HFFc6 (cell line): ENCODE results near the gene ATP4B. TPM values are rescaled to one million over a fixed set of nuclear protein-coding genes. Genes with fewer than 3 reads are reported as not detected.

ENCODE experiments used
- DNase-seq: peaks from one replicate; pipeline ENCODE4 v3.0.0-alpha.2; 2018
- H3K27ac Mint-ChIP-seq: 2 replicates; pipeline ENCODE4 v1.8.0; 2020; ENCODE audit warnings: mild to moderate bottlenecking, mixed read lengths
- H3K27me3 Mint-ChIP-seq: 2 replicates; pipeline ENCODE4 v1.8.0; 2021; ENCODE audit warnings: mild to moderate bottlenecking, moderate library complexity, mixed read lengths; ENCODE audit not compliant: insufficient read depth
- H3K36me3 Mint-ChIP-seq: 2 replicates; pipeline ENCODE4 v1.8.0; 2021; ENCODE audit warnings: low read depth, mixed read lengths
- H3K4me1 Mint-ChIP-seq: 2 replicates; pipeline ENCODE4 v1.8.0; 2020; ENCODE audit warnings: low read depth, mixed read lengths
- H3K4me3 Mint-ChIP-seq: 2 replicates; pipeline ENCODE4 v1.8.0; 2020; ENCODE audit warnings: mild to moderate bottlenecking, moderate library complexity, mixed read lengths
- H3K9me3 Mint-ChIP-seq: 2 replicates; pipeline ENCODE4 v1.8.0; 2020; ENCODE audit warnings: mild to moderate bottlenecking, mixed read lengths
- CTCF ChIP-seq: fragments of 200-600 bp; sonication (generic); IDR thresholded peaks from 2 replicates; pipeline ENCODE4 v1.5.0; 2021; ENCODE audit warnings: antibody characterized with exemption, mild to moderate bottlenecking
- total RNA-seq, 6 experiments: library from RNA; stranded (reverse); fragmentation: NEBNext Ultra II Directional; extraction: Animal tissue kit (Norgen Biotek cat#: 25700); gene quantifications; 2 replicates in 1 of 6; 3 replicates in 5 of 6; pipeline ENCODE4 v1.2.3, GENCODE V29; 2021

The ATP4B gene
- total RNA-seq, 6 experiments from 2014 or later: not detected

GRCh38 chr13:113608967-113609533 is 48.9 kb downstream of the ATP4B start:
- Mint-ChIP-seq H3K4me3 (no peak overlapping the region), H3K27me3 (peaks cover 2% of the 10 kb centered on the region; the same call in 1 of the 2 replicates), H3K36me3 (peaks cover 39% of the 10 kb centered on the region), H3K4me1 (no peaks in the 10 kb centered on the region), H3K9me3 (no peaks in the 10 kb centered on the region), H3K27ac (no peak overlapping the region)
- DNase-seq: no peak
- TF ChIP-seq CTCF: no peak

- H3K4me1 Mint-ChIP-seq: no peaks in the 10 kb centered on the region
- H3K27me3 Mint-ChIP-seq: peaks cover 2% of the 10 kb centered on the region; the same call in 1 of the 2 replicates
- no peaks in the 10 kb centered on the region for H3K9me3 Mint-ChIP-seq
- H3K4me3 Mint-ChIP-seq: no peak overlapping the region
- H3K27ac Mint-ChIP-seq: no peak overlapping the region
- TF ChIP-seq CTCF: no peak
- H3K36me3 Mint-ChIP-seq: peaks cover 39% of the 10 kb centered on the region
- DNase-seq: no peak
These were observed 49.9 kb downstream of the ATP4B start for GRCh38 chr13:113607889-113608635.

GRCh38 chr13:113607056-113607888 is 50.7 kb downstream of the ATP4B start:
- peaks cover 2% of the 10 kb centered on the region; the same call in 1 of the 2 replicates for H3K27me3 Mint-ChIP-seq
- no peak for DNase-seq
- no peak overlapping the region for H3K4me3 Mint-ChIP-seq
- no peak for TF ChIP-seq CTCF
- H3K4me1 Mint-ChIP-seq: no peaks in the 10 kb centered on the region
- no peak overlapping the region for H3K27ac Mint-ChIP-seq
- H3K9me3 Mint-ChIP-seq: no peaks in the 10 kb centered on the region
- H3K36me3 Mint-ChIP-seq: peaks cover 34% of the 10 kb centered on the region

GRCh38 chr13:113605866-113606438 is 52.0 kb downstream of the ATP4B start:
- Mint-ChIP-seq H3K27ac (no peak overlapping the region), H3K36me3 (peaks cover 23% of the 10 kb centered on the region), H3K27me3 (peaks cover 2% of the 10 kb centered on the region; the same call in 1 of the 2 replicates), H3K9me3 (no peaks in the 10 kb centered on the region), H3K4me3 (no peak overlapping the region), H3K4me1 (no peaks in the 10 kb centered on the region)
- TF ChIP-seq CTCF: no peak
- no peak for DNase-seq

- Mint-ChIP-seq H3K36me3 (peaks cover 21% of the 10 kb centered on the region), H3K27me3 (peaks cover 2% of the 10 kb centered on the region; the same call in 1 of the 2 replicates), H3K27ac (no peak overlapping the region), H3K9me3 (no peaks in the 10 kb centered on the region), H3K4me3 (no peak overlapping the region), H3K4me1 (no peaks in the 10 kb centered on the region)
- no peak for TF ChIP-seq CTCF
- DNase-seq: no peak
These were observed 52.5 kb downstream of the ATP4B start for GRCh38 chr13:113605461-113605860.
